HepG2 (cell line): ENCODE data around the gene RETN. TPM values are rescaled to one million over a fixed set of nuclear protein-coding genes. Genes with fewer than 3 reads are reported as not detected.

Experiments
- KLF15 ChIP-seq: sonication (generic); formaldehyde crosslinking; IDR thresholded peaks from 2 replicates; pipeline ENCODE4 v1.8.1; 2023; ENCODE audit warnings: borderline replicate concordance, mild to moderate bottlenecking, inconsistent platforms, missing genetic modification reagents, mixed read lengths
- NFYC ChIP-seq: IDR thresholded peaks from 2 replicates; pipeline ENCODE4 v1.6.1; 2016; ENCODE audit warnings: missing genetic modification reagents, missing compliant biosample characterization
- ZNF407 ChIP-seq: sonication (generic); formaldehyde crosslinking; IDR thresholded peaks from one replicate; pipeline ENCODE4 v1.5.1; 2020; ENCODE audit warnings: mild to moderate bottlenecking, missing genetic modification reagents; ENCODE audit errors: not compliant biosample characterization
- ZNF687 ChIP-seq: sonication (generic); formaldehyde crosslinking; IDR thresholded peaks from 2 replicates; pipeline ENCODE4 v1.5.1; 2020; ENCODE audit warnings: mild to moderate bottlenecking, missing genetic modification reagents, moderate library complexity
- ZSCAN9 ChIP-seq: IDR thresholded peaks from 2 replicates; pipeline ENCODE4 v1.6.1; 2016; ENCODE audit warnings: borderline replicate concordance
- polyA plus RNA-seq, 8 experiments: library from polyadenylated mRNA; depleted of rRNA in 3 of 8; stranded (reverse) in 7 of 8; unstranded in 1 of 8; fragments of >200 nt; fragmentation: Illumina TruSeq in 4 of 8; extraction: Trizol in 4 of 8; gene quantifications; 2 replicates each; pipeline versions ENCODE4 v1.2.1 to v1.2.3, GENCODE V29; 2011 to 2016; ENCODE audit warnings: low read depth in 4 of 8, missing spikeins in 1 of 8, mixed read lengths in 1 of 8; ENCODE audit not compliant: insufficient read depth in 1 of 8
- total RNA-seq, 5 experiments: library from RNA; depleted of rRNA; stranded (reverse); fragments of >200 nt; fragmentation: Illumina TruSeq; extraction: Trizol; gene quantifications; 2 replicates each; pipeline ENCODE4 v1.2.3, GENCODE V29; 2016; ENCODE audit warnings: low read depth in 1 of 5
- TF ChIP-seq, protein P1 (sequence below): IDR thresholded peaks from 2 replicates; pipeline ENCODE4 v1.6.1; 2018; ENCODE audit warnings: missing genetic modification reagents, mild to moderate bottlenecking, missing compliant biosample characterization

The RETN gene
- total and polyA plus RNA-seq, 2 of the 13 experiments (the other 11 are each of a cell fraction or from before 2014, with no cell fraction given), result not detected

DNA sequence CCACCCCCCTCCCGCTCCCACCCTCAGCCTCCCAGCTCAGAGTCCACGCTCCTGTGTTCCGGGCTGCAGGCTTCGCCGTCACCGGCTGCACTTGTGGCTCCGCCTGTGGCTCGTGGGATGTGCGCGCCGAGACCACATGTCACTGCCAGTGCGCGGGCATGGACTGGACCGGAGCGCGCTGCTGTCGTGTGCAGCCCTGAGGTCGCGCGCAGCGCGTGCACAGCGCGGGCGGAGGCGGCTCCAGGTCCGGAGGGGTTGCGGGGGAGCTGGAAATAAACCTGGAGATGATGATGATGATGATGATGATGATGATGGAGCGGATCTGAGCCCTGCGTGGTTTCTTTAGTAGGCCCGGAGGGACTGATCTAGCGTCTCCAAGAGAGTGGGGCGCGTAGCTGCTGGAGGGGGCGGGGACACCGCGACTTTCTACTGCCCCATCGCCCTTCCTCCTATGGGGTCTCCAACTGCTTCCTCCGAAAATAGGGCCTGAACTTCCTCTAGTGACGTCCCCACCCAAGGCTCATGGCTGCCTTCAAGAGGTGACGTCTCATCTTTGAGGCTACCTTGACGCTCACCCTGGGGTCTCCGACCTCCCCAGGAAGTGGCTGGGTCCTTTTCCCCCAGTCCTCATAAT is 1.4 kb downstream of the RETN start (continued):
- TF ChIP-seq, protein P1, sequence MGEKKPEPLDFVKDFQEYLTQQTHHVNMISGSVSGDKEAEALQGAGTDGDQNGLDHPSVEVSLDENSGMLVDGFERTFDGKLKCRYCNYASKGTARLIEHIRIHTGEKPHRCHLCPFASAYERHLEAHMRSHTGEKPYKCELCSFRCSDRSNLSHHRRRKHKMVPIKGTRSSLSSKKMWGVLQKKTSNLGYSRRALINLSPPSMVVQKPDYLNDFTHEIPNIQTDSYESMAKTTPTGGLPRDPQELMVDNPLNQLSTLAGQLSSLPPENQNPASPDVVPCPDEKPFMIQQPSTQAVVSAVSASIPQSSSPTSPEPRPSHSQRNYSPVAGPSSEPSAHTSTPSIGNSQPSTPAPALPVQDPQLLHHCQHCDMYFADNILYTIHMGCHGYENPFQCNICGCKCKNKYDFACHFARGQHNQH (CRISPR knock-in tag), result no peak
- no peak for TF ChIP-seq NFYC
- TF ChIP-seq ZNF687, result peak; percentile 38
- no peak for TF ChIP-seq ZNF407 (CRISPR knock-in tag)
- no peak for TF ChIP-seq ZSCAN9 (CRISPR knock-in tag)
- TF ChIP-seq KLF15 (CRISPR knock-in tag), result no peak
